Colonic mucosa (tissue), 4 donors: Measurements from ENCODE around the gene PSMB1. TPM values are rescaled to one million over a fixed set of nuclear protein-coding genes. Genes with fewer than 3 reads are reported as not detected.

Experiments used
- DNase-seq: peaks from one replicate; pipeline ENCODE4 v3.0.0-alpha.2; 2020
- H3K27ac ChIP-seq: fragments of 200-600 bp; one replicate; pipeline ENCODE4 v1.8.0; 2021
- H3K27me3 ChIP-seq: fragments of 200-600 bp; one replicate; pipeline ENCODE4 v1.8.0; 2021
- H3K36me3 ChIP-seq: fragments of 200-600 bp; one replicate; pipeline ENCODE4 v1.8.0; 2021
- H3K4me1 ChIP-seq: fragments of 200-600 bp; one replicate; pipeline ENCODE4 v1.8.0; 2021; ENCODE audit warnings: mild to moderate bottlenecking
- H3K4me3 ChIP-seq: fragments of 200-600 bp; one replicate; pipeline ENCODE4 v1.8.0; 2021
- H3K9ac ChIP-seq, 2 donors: one replicate each; pipeline ENCODE4 v1.7.0; 2013; ENCODE audit warnings: control low read depth in 2 of 2, low read depth in 2 of 2, low read length in 2 of 2
- H3K9me3 ChIP-seq: fragments of 200-600 bp; one replicate; pipeline ENCODE4 v1.8.0; 2021
- intact Hi-C: fragments of 100-400 bp; cut with DNase I; formaldehyde crosslinking; loops from one replicate; pipeline ENCODE4 v1.14.1; 2022
- total RNA-seq, 2 donors: library from RNA; stranded (reverse); fragmentation: NEBNext Ultra II Directional in 1 of 2; extraction: Animal tissue kit (Norgen Biotek cat#: 25700) in 1 of 2; gene quantifications; one replicate each; pipeline ENCODE4 v1.2.1, GENCODE V29; 2021
- TF ChIP-seq, protein P1 (sequence below): fragments of 200-600 bp; IDR thresholded peaks from one replicate; pipeline ENCODE4 v1.8.0; 2022; ENCODE audit warnings: antibody characterized with exemption, mild to moderate bottlenecking
- donor health status: healthy.
- donor health status: DM: no; HTN: no; CAD: no.
- donor health status: DM: no; HTN: no; CAD: no.

PSMB1 gene
- total RNA-seq, 2 donors from 2014 or later, result 140 to 172 TPM

DNA sequence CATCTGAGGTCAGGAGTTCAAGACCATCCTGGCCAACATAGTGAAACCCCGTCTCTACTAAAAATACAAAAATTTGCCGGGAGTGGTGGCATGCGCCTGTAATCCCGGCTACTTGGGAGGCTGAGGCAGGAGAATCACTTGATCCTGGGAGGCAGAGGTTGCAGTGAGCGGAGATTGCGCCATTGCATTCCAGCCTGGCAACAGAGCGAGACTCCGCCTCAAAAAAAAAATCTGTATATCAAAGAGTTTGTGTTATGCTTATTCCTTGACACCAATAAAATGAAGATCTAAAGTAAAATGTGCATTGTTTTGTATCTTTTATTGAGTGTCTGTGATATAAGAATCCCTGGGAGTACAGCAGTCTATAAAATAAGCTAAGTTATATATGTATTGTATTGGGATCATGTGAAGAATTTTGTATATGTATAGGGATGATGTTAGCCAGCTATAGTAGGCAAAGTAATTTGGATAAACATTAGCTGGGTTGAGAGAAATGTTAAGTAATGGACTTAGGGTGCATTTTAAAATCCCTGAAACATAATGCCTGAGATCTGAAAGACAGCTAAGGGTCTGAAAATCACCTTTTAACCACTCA, 11.9 kb upstream of the PSMB1 start:
- H3K9me3 ChIP-seq, result no peaks in the 10 kb centered on the region
- H3K27me3 ChIP-seq, result no peaks in the 10 kb centered on the region
- no peak overlapping the region for H3K9ac ChIP-seq
- no peaks in the 10 kb centered on the region for H3K4me1 ChIP-seq
- no peak overlapping the region for H3K27ac ChIP-seq
- TF ChIP-seq, protein P1, sequence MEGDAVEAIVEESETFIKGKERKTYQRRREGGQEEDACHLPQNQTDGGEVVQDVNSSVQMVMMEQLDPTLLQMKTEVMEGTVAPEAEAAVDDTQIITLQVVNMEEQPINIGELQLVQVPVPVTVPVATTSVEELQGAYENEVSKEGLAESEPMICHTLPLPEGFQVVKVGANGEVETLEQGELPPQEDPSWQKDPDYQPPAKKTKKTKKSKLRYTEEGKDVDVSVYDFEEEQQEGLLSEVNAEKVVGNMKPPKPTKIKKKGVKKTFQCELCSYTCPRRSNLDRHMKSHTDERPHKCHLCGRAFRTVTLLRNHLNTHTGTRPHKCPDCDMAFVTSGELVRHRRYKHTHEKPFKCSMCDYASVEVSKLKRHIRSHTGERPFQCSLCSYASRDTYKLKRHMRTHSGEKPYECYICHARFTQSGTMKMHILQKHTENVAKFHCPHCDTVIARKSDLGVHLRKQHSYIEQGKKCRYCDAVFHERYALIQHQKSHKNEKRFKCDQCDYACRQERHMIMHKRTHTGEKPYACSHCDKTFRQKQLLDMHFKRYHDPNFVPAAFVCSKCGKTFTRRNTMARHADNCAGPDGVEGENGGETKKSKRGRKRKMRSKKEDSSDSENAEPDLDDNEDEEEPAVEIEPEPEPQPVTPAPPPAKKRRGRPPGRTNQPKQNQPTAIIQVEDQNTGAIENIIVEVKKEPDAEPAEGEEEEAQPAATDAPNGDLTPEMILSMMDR, result no peak
- intact Hi-C loops, result no loop called here
- no peak for DNase-seq
- no peak overlapping the region for H3K4me3 ChIP-seq
- H3K36me3 ChIP-seq, result peaks cover 14% of the 10 kb centered on the region

DNA sequence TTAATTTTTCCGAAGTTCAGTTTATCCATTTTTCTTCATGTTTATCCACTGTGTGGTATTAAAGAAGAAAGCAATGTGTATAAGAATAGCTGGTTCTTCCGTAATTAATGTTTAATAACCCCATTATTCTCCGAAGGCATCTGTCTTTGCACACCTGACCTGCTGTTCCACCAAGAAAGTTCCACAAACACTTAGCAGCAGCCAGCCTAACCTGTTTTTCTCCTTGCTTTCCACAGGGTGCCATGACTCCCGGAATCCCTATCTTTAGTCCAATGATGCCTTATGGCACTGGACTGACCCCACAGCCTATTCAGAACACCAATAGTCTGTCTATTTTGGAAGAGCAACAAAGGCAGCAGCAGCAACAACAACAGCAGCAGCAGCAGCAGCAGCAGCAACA, 8.4 kb upstream of the PSMB1 start:
- Histone ChIP-seq H3K36me3 (peaks cover 14% of the 10 kb centered on the region), H3K4me3 (no peak overlapping the region), H3K9me3 (no peaks in the 10 kb centered on the region), H3K27ac (no peak overlapping the region), H3K4me1 (no peaks in the 10 kb centered on the region), H3K27me3 (no peaks in the 10 kb centered on the region), H3K9ac (no peak overlapping the region)
- intact Hi-C loops, result no loop called here
- TF ChIP-seq, protein P1, result no peak
- DNase-seq, result no peak

DNA sequence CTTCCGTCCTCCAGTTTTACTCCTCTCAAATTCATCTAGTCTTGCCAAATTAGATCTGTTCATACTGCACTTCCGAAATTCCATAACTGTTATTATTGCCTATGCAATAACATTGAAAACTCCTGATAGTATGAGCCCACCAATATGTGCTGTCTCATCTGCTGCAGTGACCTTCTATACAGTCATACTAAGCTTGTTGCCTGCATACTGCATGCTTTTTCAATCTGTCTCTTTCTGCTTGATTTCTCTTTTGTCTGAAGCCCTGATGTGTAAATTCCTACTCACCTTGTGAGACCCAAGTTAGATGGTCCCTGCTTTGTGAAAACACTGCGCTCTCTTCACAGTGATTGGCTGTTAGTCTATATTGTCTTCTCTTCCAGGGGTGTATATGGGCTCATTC, 2.2 kb upstream of the PSMB1 start:
- peaks cover 19% of the 10 kb centered on the region for H3K4me1 ChIP-seq
- intact Hi-C loops, result loop anchor here (2.0 kb wide), 1 partner anchor 805 kb away; the partner anchor contains the start of genes DYNLT2 and ERMARD
- TF ChIP-seq, protein P1, result no peak
- H3K36me3 ChIP-seq, result no peaks in the 10 kb centered on the region
- H3K27me3 ChIP-seq, result no peaks in the 10 kb centered on the region
- DNase-seq, result no peak
- H3K27ac ChIP-seq, result no peak overlapping the region
- H3K9ac ChIP-seq, result peak overlapping the region in 1 of 2 donors; percentile 88
- peak overlapping the region; percentile 72 for H3K4me3 ChIP-seq
- no peaks in the 10 kb centered on the region for H3K9me3 ChIP-seq

DNA sequence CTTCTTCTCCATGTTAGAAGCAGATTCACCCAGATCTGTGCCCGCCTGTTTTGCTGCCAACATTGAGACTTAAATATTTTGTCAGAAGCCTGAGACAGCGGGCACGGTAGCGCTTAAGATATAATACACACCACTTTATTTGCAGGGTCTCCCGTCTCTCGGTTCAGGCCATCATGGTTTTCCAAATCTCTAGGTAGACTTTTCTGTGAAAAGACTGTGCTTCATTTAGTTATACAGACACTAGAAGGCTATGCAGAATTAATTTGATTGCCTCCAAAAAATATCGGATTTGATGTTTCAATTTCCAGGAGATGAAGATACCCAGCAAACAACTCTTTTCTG, 1.7 kb upstream of the PSMB1 start:
- H3K36me3 ChIP-seq, result no peaks in the 10 kb centered on the region
- H3K4me1 ChIP-seq, result peaks cover 19% of the 10 kb centered on the region
- H3K9ac ChIP-seq, result peak overlapping the region; percentile 86 to 88
- intact Hi-C loops, result loop anchor here (2.0 kb wide), 1 partner anchor 804 kb away; the partner anchor contains the start of genes DYNLT2 and ERMARD
- H3K27ac ChIP-seq, result peak overlapping the region; percentile 63
- H3K9me3 ChIP-seq, result no peaks in the 10 kb centered on the region
- H3K4me3 ChIP-seq, result peak overlapping the region; percentile 72
- TF ChIP-seq, protein P1, result no peak
- no peak for DNase-seq
- no peaks in the 10 kb centered on the region for H3K27me3 ChIP-seq

DNA sequence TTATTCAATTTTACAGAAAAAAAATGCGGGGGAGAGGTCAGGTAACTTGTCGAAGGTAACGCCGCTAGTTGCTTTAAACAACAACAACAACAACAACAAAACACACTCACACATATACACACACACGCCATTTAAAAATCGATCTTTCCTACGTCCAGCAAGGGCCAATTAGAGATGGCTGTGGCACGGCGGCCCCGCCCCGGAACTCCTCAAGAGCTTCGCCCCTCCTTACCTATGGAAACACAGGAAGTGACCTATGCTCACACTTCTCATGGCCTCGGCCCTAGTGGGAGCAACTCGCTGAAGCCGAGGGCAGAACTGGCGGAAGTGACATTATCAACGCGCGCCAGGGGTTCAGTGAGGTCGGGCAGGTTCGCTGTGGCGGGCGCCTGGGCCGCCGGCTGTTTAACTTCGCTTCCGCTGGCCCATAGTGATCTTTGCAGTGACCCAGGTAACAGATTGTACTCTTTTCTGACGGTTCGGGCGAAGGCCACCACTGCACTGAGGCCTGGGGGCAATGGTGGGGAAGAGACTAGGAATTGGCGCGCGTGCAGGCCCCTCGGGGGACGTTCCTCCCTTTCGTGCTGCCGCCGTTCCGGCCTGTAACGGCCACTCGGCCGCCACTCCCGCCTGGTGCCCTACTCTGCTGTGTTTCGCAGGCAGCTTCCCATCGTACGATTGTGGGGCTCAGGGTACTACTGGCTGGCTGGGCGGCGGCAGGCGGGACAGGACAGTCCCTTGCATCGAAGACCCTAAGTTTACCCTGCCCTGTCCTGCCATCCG, 1.1 kb upstream of the PSMB1 start, which contains the start of gene TBP:
Gene TBP (plus strand): TSS at position 357 of the 783 bp plus-strand sequence. CDS start 2,661 bp downstream, outside the sequence.
- H3K9ac ChIP-seq, result peak within 1 kb of the TSS; percentile 86 to 88
- peaks cover 19% of the 10 kb centered on the region for H3K4me1 ChIP-seq
- intact Hi-C loops, result loop anchor here (2.0 kb wide), 1 partner anchor 803 kb away; the partner anchor contains the start of genes DYNLT2 and ERMARD
- no peaks in the 10 kb centered on the region for H3K36me3 ChIP-seq
- H3K27me3 ChIP-seq, result no peaks in the 10 kb centered on the region
- H3K27ac ChIP-seq, result peak within 1 kb of the TSS; percentile 86
- TF ChIP-seq, protein P1, result no peak
- peak; percentile 98 for DNase-seq
- H3K4me3 ChIP-seq, result peak within 1 kb of the TSS; percentile 72
- H3K9me3 ChIP-seq, result no peaks in the 10 kb centered on the region
